K562 (cell line): ENCODE results near the gene RYR3. TPM values are rescaled to one million over a fixed set of nuclear protein-coding genes. Genes with fewer than 3 reads are reported as not detected.

ENCODE experiments used
- ATAC-seq: fragments of 200-7000 bp; cut with Tn5 transposase; 3 replicates; pipeline ENCODE4 v1.9.1; 2020; ENCODE audit warnings: moderate library complexity
- BruUV-seq: library from RNA; stranded (reverse); fragments of 400-500 nt; replicated peaks from 2 replicates; lab custom pipeline; 2021; lab: Mats Ljungman, UMichigan
- CTCF ChIA-PET: fragments of 300-600 bp; formaldehyde crosslinking; extraction: SDS; loops from one replicate; lab custom pipeline; 2021; ENCODE audit warnings: low intra/inter-chr PET ratio; lab: Yijun Ruan, JAX
- POLR2A ChIA-PET: fragments of 300-600, 350-650 bp; sonication (Branson Sonifier 250); formaldehyde crosslinking; extraction: SDS; loops from one replicate; lab custom pipeline; 2021; ENCODE audit warnings: antibody characterized with exemption, inconsistent platforms; lab: Yijun Ruan, JAX
- DNase-seq, 4 experiments: peaks; one replicate each; pipeline versions ENCODE4 v3.0.0 to v3.0.0-alpha.2; 2011 to 2018; ENCODE audit warnings: low spot score in 3 of 4, mixed read lengths in 3 of 4; ENCODE audit errors: extremely low read depth in 1 of 4
- FAIRE-seq: peaks from 2 replicates; lab custom pipeline; 2011; peaks lifted over from hg19 to GRCh38; lab: Jason Lieb, UNC
- H2AFZ ChIP-seq: 2 replicates; pipeline ENCODE4 v1.6.0; 2011; ENCODE audit warnings: low read depth, low read length, control low read depth, inconsistent platforms
- H3K27ac ChIP-seq: fragments of 200-600 bp; 3 replicates; pipeline ENCODE4 v1.8.0; 2011; ENCODE audit warnings: low read depth, mild to moderate bottlenecking, control low read depth, inconsistent platforms, low read length, moderate library complexity, mixed read lengths; ENCODE audit errors: extremely low read depth
- H3K27me3 ChIP-seq, 2 experiments: fragments of 300-600 bp in 1 of 2; 2 replicates in 1 of 2; 3 replicates in 1 of 2; pipeline versions ENCODE4 v1.6.0 to v1.8.0; 2011; ENCODE audit warnings: inconsistent platforms in 2 of 2, low read length in 2 of 2, mild to moderate bottlenecking in 1 of 2, mixed read lengths in 1 of 2, moderate library complexity in 1 of 2; ENCODE audit not compliant: control insufficient read depth in 2 of 2, insufficient read depth in 2 of 2
- H3K36me3 ChIP-seq: fragments of 300-600 bp; 3 replicates; pipeline ENCODE4 v1.8.0; 2011; ENCODE audit warnings: mild to moderate bottlenecking, low read length, inconsistent platforms; ENCODE audit not compliant: control insufficient read depth, insufficient read depth
- H3K4me1 ChIP-seq, 2 experiments: fragments of 200-600 bp in 1 of 2; replicated peaks in 1 of 2; 2 replicates in 1 of 2; 3 replicates in 1 of 2; pipeline versions ENCODE4 v1.5.1 to v1.8.0; 2011; ENCODE audit warnings: inconsistent platforms in 2 of 2, low read length in 2 of 2, mild to moderate bottlenecking in 1 of 2, mixed read lengths in 1 of 2, moderate library complexity in 1 of 2; ENCODE audit not compliant: control insufficient read depth in 2 of 2, insufficient read depth in 2 of 2
- H3K4me2 ChIP-seq: 2 replicates; pipeline ENCODE4 v1.6.1; 2011; ENCODE audit warnings: low read length, control low read depth, inconsistent platforms, mixed read lengths; ENCODE audit not compliant: insufficient read depth
- H3K4me3 ChIP-seq: fragments of 200-600 bp; sonication (generic), shearing (Covaris generic); 2 replicates; pipeline ENCODE4 v1.5.1; 2016; ENCODE audit warnings: control low read depth, inconsistent platforms
- H3K79me2 ChIP-seq: fragments of 200-600 bp; 3 replicates; pipeline ENCODE4 v1.8.0; 2011; ENCODE audit warnings: low read length, inconsistent platforms; ENCODE audit not compliant: control insufficient read depth, insufficient read depth
- H3K9ac ChIP-seq, 2 experiments: 2 replicates each; pipeline versions ENCODE4 v1.6.0 to v1.6.1; 2011; ENCODE audit warnings: low read depth in 2 of 2, low read length in 2 of 2, control low read depth in 1 of 2, inconsistent platforms in 1 of 2, mild to moderate bottlenecking in 1 of 2, mixed read lengths in 1 of 2; ENCODE audit not compliant: insufficient read depth in 1 of 2
- H3K9me1 ChIP-seq: one replicate; pipeline ENCODE4 v1.6.0; 2011; ENCODE audit warnings: inconsistent platforms, mild to moderate bottlenecking, low read length, moderate library complexity; ENCODE audit not compliant: control insufficient read depth, insufficient read depth
- H3K9me3 ChIP-seq: replicated peaks from 2 replicates; pipeline ENCODE4 v1.5.1; 2011; ENCODE audit warnings: low read depth, low read length, inconsistent platforms; ENCODE audit not compliant: control insufficient read depth, insufficient read depth
- H4K20me1 ChIP-seq: replicated peaks from 2 replicates; pipeline ENCODE4 v1.6.1; 2011; ENCODE audit warnings: low read length, inconsistent platforms, mixed read lengths; ENCODE audit not compliant: control insufficient read depth, insufficient read depth
- EHMT2 ChIP-seq: fragments of 450-650 bp; IDR thresholded peaks from 2 replicates; pipeline ENCODE4 v1.6.1; 2018; ENCODE audit warnings: antibody characterized with exemption
- ELF1 ChIP-seq: fragments of 200-800 bp; sonication (Bioruptor generic); IDR thresholded peaks from 2 replicates; pipeline ENCODE4 v1.6.1; 2016; ENCODE audit warnings: missing genetic modification characterization, missing compliant biosample characterization
- FOSL1 ChIP-seq: fragments of 200-800 bp; sonication (Bioruptor generic); conservative IDR thresholded peaks from 2 replicates; pipeline ENCODE4 v1.6.1; 2016; ENCODE audit warnings: missing genetic modification characterization, missing compliant biosample characterization
- LEF1 ChIP-seq: fragments of 450-650 bp; IDR thresholded peaks from 2 replicates; pipeline ENCODE4 v1.6.1; 2016; ENCODE audit warnings: mild to moderate bottlenecking
- MTA1 ChIP-seq: fragments of 450-650 bp; IDR thresholded peaks from 2 replicates; pipeline ENCODE4 v1.6.1; 2017; ENCODE audit warnings: borderline replicate concordance
- SMAD1 ChIP-seq: fragments of 150-350 bp; IDR thresholded peaks from 2 replicates; pipeline ENCODE4 v1.6.1; 2014; ENCODE audit warnings: low read length, low read depth; ENCODE audit not compliant: partially characterized antibody
- SMARCA4 ChIP-seq: fragments of 450-650 bp; IDR thresholded peaks from 2 replicates; pipeline ENCODE4 v1.6.1; 2016
- SMARCC2 ChIP-seq: fragments of 450-650 bp; IDR thresholded peaks from 2 replicates; pipeline ENCODE4 v1.6.1; 2017; ENCODE audit warnings: antibody characterized with exemption, moderate library complexity, mild to moderate bottlenecking, low read depth
- ZFP1 ChIP-seq: fragments of 450-650 bp; formaldehyde crosslinking; IDR thresholded peaks from 2 replicates; pipeline ENCODE4 v1.4.0; 2020; ENCODE audit warnings: mild to moderate bottlenecking, mixed read lengths
- WGBS: fragments of 100-300 bp; shearing (Covaris generic); methylation state at CpG from one replicate; pipeline ENCODE4 v1.1.6; 2016; ENCODE audit warnings: low coverage, mixed read lengths; ENCODE audit not compliant: insufficient coverage; ENCODE audit errors: missing lambda C conversion rate; 5-methylcytosine and 5-hydroxymethylcytosine counted together
- in situ Hi-C: fragments of 300-500 bp; cut with MboI; formaldehyde crosslinking; loops from 4 replicates; pipeline ENCODE4 v1.15.0; 2018; ENCODE audit warnings: inconsistent platforms, mixed read lengths
- intact Hi-C: fragments of 100-400 bp; cut with micrococcal nuclease; formaldehyde crosslinking; loops from 2 replicates; pipeline ENCODE4 v1.14.2; 2022
- polyA plus RNA-seq, 8 experiments: library from polyadenylated mRNA; depleted of rRNA in 4 of 8; stranded (reverse) in 5 of 8; unstranded in 3 of 8; fragments of >200 nt; fragmentation: Nextera tagmentation in 2 of 8; fragmentation: Illumina TruSeq in 1 of 8; extraction: Ambion mirVana in 2 of 8; extraction: Trizol in 1 of 8; gene quantifications; 2 replicates each; pipeline versions ENCODE4 v1.2.1 to v1.2.3, GENCODE V29; 2011 to 2014; ENCODE audit warnings: inconsistent platforms in 1 of 8, missing spikeins in 1 of 8
- total RNA-seq, 7 experiments: library from RNA; depleted of rRNA in 6 of 7; stranded (reverse); fragments of >200 nt in 6 of 7; fragmentation: Illumina TruSeq in 2 of 7; extraction: Trizol in 2 of 7; gene quantifications; 2 replicates each; pipeline versions ENCODE4 v1.2.1 to v1.2.3, GENCODE V29; 2011 to 2021; ENCODE audit warnings: low replicate concordance in 1 of 7
- TF ChIP-seq, protein P1 (sequence below): sonication (generic); formaldehyde crosslinking; IDR thresholded peaks from 2 replicates; pipeline ENCODE4 v1.8.0; 2022; ENCODE audit warnings: mild to moderate bottlenecking, missing genetic modification reagents
- TF ChIP-seq, protein P2 (sequence below): sonication (generic); formaldehyde crosslinking; IDR thresholded peaks from 2 replicates; pipeline ENCODE4 v1.8.0; 2023; ENCODE audit warnings: mild to moderate bottlenecking, missing genetic modification reagents
- TF ChIP-seq, protein P3 (sequence below): fragments of 450-650 bp; IDR thresholded peaks from 2 replicates; pipeline ENCODE4 v1.6.1; 2016; ENCODE audit warnings: missing biosample characterization, missing genetic modification characterization
- TF ChIP-seq, protein P4 (sequence below): fragments of 150-350 bp; IDR thresholded peaks from 2 replicates; pipeline ENCODE4 v1.6.1; 2014; ENCODE audit warnings: low read depth, mild to moderate bottlenecking, low read length, borderline replicate concordance

Gene RYR3
- total and polyA plus RNA-seq, 9 of the 15 experiments (the other 6 are each of a cell fraction or from before 2014, with no cell fraction given): 0.04 TPM; not detected in 8

DNA sequence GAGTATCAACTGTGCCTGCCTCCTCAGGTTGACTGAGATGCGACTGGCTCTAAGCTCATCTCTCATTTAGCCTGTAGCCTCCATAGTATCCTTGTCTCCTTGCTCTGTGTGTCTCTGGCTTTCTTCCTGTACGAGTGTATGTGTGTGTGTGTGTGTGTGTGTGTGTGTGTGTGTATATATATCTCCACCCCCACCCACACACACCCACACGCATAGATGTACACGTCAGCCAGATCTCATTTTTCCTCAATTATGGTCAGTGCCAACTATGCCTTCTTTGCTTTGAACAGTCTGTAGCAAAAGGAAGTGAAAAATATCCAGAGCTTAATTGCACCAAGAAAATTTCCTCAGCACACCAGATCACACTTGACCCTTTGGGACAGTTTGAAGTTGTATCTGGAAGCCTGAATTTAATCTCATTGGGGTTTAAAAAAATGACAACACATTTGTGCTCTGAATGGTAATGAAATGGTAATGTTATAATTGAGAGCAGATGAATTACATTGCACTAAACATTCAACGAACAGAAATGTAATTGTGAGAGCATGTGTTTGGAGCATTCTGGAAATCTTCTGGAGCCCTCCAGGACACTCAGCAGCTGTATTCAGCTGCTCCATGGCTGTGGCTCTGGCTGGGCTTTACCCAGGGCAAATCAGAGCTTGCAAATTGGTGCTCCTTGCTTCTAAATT lies 63.6 kb downstream of the RYR3 start (continued):
- TF ChIP-seq, protein P1, sequence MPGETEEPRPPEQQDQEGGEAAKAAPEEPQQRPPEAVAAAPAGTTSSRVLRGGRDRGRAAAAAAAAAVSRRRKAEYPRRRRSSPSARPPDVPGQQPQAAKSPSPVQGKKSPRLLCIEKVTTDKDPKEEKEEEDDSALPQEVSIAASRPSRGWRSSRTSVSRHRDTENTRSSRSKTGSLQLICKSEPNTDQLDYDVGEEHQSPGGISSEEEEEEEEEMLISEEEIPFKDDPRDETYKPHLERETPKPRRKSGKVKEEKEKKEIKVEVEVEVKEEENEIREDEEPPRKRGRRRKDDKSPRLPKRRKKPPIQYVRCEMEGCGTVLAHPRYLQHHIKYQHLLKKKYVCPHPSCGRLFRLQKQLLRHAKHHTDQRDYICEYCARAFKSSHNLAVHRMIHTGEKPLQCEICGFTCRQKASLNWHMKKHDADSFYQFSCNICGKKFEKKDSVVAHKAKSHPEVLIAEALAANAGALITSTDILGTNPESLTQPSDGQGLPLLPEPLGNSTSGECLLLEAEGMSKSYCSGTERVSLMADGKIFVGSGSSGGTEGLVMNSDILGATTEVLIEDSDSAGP (CRISPR knock-in tag): no peak

DNA sequence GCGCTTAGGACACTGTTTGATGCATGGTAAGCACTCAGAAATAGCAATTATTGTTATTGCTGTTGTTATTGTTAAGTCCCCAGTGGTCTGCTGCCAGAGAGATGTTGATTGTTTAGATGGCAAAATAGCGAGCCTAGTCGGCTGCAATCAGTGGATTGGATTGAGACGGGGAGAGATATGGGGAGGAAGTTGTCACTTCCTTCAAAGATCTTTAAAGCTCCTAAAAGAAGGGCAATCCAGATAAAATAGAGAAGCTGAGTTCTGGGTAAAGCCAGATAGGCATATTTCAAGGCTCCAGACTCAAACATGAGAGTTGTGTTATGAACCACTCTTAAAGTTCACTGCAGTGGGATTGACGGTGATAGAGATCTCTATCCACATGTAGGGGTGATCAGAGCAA lies 64.5 kb downstream of the RYR3 start:
- POLR2A ChIA-PET: no interaction called here
- no TSS peak for BruUV-seq
- intact Hi-C loops: no loop called here
- TF ChIP-seq SMARCA4 (no peak), ELF1 (tag) (no peak), SMAD1 (no peak), EHMT2 (no peak), SMARCC2 (no peak), ZFP1 (CRISPR knock-in tag) (no peak), MTA1 (no peak), FOSL1 (tag) (no peak), LEF1 (no peak)
- TF ChIP-seq, protein P2, sequence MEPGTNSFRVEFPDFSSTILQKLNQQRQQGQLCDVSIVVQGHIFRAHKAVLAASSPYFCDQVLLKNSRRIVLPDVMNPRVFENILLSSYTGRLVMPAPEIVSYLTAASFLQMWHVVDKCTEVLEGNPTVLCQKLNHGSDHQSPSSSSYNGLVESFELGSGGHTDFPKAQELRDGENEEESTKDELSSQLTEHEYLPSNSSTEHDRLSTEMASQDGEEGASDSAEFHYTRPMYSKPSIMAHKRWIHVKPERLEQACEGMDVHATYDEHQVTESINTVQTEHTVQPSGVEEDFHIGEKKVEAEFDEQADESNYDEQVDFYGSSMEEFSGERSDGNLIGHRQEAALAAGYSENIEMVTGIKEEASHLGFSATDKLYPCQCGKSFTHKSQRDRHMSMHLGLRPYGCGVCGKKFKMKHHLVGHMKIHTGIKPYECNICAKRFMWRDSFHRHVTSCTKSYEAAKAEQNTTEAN: no peak
- TF ChIP-seq, protein P3, sequence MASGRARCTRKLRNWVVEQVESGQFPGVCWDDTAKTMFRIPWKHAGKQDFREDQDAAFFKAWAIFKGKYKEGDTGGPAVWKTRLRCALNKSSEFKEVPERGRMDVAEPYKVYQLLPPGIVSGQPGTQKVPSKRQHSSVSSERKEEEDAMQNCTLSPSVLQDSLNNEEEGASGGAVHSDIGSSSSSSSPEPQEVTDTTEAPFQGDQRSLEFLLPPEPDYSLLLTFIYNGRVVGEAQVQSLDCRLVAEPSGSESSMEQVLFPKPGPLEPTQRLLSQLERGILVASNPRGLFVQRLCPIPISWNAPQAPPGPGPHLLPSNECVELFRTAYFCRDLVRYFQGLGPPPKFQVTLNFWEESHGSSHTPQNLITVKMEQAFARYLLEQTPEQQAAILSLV (tag): no peak
- TF ChIP-seq, protein P4, sequence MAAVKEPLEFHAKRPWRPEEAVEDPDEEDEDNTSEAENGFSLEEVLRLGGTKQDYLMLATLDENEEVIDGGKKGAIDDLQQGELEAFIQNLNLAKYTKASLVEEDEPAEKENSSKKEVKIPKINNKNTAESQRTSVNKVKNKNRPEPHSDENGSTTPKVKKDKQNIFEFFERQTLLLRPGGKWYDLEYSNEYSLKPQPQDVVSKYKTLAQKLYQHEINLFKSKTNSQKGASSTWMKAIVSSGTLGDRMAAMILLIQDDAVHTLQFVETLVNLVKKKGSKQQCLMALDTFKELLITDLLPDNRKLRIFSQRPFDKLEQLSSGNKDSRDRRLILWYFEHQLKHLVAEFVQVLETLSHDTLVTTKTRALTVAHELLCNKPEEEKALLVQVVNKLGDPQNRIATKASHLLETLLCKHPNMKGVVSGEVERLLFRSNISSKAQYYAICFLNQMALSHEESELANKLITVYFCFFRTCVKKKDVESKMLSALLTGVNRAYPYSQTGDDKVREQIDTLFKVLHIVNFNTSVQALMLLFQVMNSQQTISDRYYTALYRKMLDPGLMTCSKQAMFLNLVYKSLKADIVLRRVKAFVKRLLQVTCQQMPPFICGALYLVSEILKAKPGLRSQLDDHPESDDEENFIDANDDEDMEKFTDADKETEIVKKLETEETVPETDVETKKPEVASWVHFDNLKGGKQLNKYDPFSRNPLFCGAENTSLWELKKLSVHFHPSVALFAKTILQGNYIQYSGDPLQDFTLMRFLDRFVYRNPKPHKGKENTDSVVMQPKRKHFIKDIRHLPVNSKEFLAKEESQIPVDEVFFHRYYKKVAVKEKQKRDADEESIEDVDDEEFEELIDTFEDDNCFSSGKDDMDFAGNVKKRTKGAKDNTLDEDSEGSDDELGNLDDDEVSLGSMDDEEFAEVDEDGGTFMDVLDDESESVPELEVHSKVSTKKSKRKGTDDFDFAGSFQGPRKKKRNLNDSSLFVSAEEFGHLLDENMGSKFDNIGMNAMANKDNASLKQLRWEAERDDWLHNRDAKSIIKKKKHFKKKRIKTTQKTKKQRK: no peak

More for the DNA sequence above, 64.5 kb downstream of the RYR3 start:
- Histone ChIP-seq H3K4me3 (no peak overlapping the region), H2AFZ (no peak overlapping the region), H3K9ac (no peak overlapping the region), H3K9me1 (no peaks in the 10 kb centered on the region), H3K4me2 (no peak overlapping the region), H3K27ac (no peak overlapping the region), H3K4me1 (no peaks in the 10 kb centered on the region), H3K79me2 (no peaks in the 10 kb centered on the region), H3K9me3 (no peaks in the 10 kb centered on the region), H3K36me3 (no peaks in the 10 kb centered on the region), H3K27me3 (peaks cover 0 to 4% of the 10 kb centered on the region in 2 experiments; a peak in 3 of 5 replicates), H4K20me1 (no peaks in the 10 kb centered on the region)
- CTCF ChIA-PET: no interaction called here
- 0% methylated on average over 5 of the region's 5 CpGs for WGBS
- in situ Hi-C loops: no loop called here
- DNase-seq (no peak), FAIRE-seq (no peak), ATAC-seq (no peak)
